Sigmoid colon (tissue), 7 donors: ENCODE results near the gene SVBP. TPM values are rescaled to one million over a fixed set of nuclear protein-coding genes. Genes with fewer than 3 reads are reported as not detected.

Experiments used
- DNase-seq: peaks from one replicate; pipeline ENCODE4 v3.0.0-alpha.2; 2019
- H3K27ac ChIP-seq, 4 donors: fragments of 200-600 bp; sonication (generic); one replicate each; pipeline ENCODE4 v1.5.1; 2016 to 2019; ENCODE audit warnings: mild to moderate bottlenecking in 1 of 4
- H3K27me3 ChIP-seq, 3 donors: fragments of 200-600 bp; sonication (generic); one replicate each; pipeline ENCODE4 v1.5.1; 2019; ENCODE audit warnings: mild to moderate bottlenecking in 1 of 3
- H3K36me3 ChIP-seq, 4 donors: fragments of 200-600 bp; sonication (generic); one replicate each; pipeline ENCODE4 v1.5.1; 2016 to 2019
- H3K4me1 ChIP-seq, 4 donors: fragments of 200-600 bp; sonication (generic); one replicate each; pipeline ENCODE4 v1.5.1; 2017 to 2019
- H3K4me3 ChIP-seq, 4 donors: fragments of 200-600 bp; sonication (generic); one replicate each; pipeline ENCODE4 v1.5.1; 2017 to 2019; ENCODE audit warnings: mild to moderate bottlenecking in 2 of 4, moderate library complexity in 1 of 4
- H3K9me3 ChIP-seq, 4 donors: fragments of 200-600 bp in 3 of 4; sonication (generic) in 3 of 4; one replicate each; pipeline versions ENCODE4 v1.5.1 to v1.6.1; 2013 to 2019
- CTCF ChIP-seq, 4 experiments: fragments of 450-650 bp in 3 of 4; fragments of 200-600 bp in 1 of 4; IDR thresholded peaks; one replicate each; pipeline ENCODE4 v1.5.1; 2016 to 2019; ENCODE audit warnings: antibody characterized with exemption in 4 of 4, mild to moderate bottlenecking in 3 of 4, moderate library complexity in 2 of 4
- EP300 ChIP-seq, 4 donors: sonication (generic); formaldehyde crosslinking; IDR thresholded peaks; one replicate each; pipeline ENCODE4 v1.6.1; 2017; ENCODE audit warnings: antibody characterized with exemption in 4 of 4
- POLR2A ChIP-seq, 2 donors: fragments of 450-650 bp; IDR thresholded peaks; one replicate each; pipeline ENCODE4 v1.6.1; 2016; ENCODE audit warnings: antibody characterized with exemption in 2 of 2, mild to moderate bottlenecking in 2 of 2, moderate library complexity in 2 of 2
- POLR2AphosphoS5 ChIP-seq, 4 donors: sonication (generic); formaldehyde crosslinking; IDR thresholded peaks; one replicate each; pipeline ENCODE4 v1.6.1; 2017; ENCODE audit warnings: antibody characterized with exemption in 4 of 4
- WGBS, 2 donors: extraction: QIAGEN DNeasy Blood & Tissue Kit; methylation state at CpG; one replicate each; pipeline ENCODE4 v1.1.7; 2013; 5-methylcytosine and 5-hydroxymethylcytosine counted together
- intact Hi-C: fragments of 100-400 bp; cut with DNase I; formaldehyde crosslinking; loops from one replicate; pipeline ENCODE4 v1.15.1; 2023
- polyA plus RNA-seq, 3 donors: library from polyadenylated mRNA; stranded (reverse); fragments of 200-250 nt; gene quantifications; one replicate each; pipeline ENCODE4 v1.2.3, GENCODE V29; 2013
- total RNA-seq, 4 donors: library from RNA; depleted of rRNA; stranded (reverse); fragments of >200 nt; gene quantifications; one replicate each; pipeline ENCODE4 v1.1.0, GENCODE V29; 2016
- donor health status: healthy with polysubstance abuse.
- donor health status: Bipolar disorder and iron deficiency.
- donor health status: healthy.

The SVBP gene
- total and polyA plus RNA-seq, 7 donors: 22.5 to 53.5 (median 36.1) TPM

- intact Hi-C loops: no loop called here
- Histone ChIP-seq H3K36me3 (peaks cover 0 to 15% (median 0%) of the 10 kb centered on the region in 4 donors), H3K27ac (no peak overlapping the region), H3K27me3 (no peaks in the 10 kb centered on the region), H3K4me3 (no peak overlapping the region), H3K4me1 (no peaks in the 10 kb centered on the region), H3K9me3 (no peaks in the 10 kb centered on the region)
- TF ChIP-seq EP300 (IDR thresholded peaks at IDR 0.05) (no peak), POLR2AphosphoS5 (IDR thresholded peaks at IDR 0.05) (peak in 2 of 4 donors; percentile 61 to 63)
- no peak for DNase-seq
These were observed 10.0 kb downstream of the SVBP start for GRCh38 chr1:42807056-42807668.

- Histone ChIP-seq H3K36me3 (peaks cover 0 to 15% (median 0%) of the 10 kb centered on the region in 4 donors), H3K9me3 (no peaks in the 10 kb centered on the region), H3K27ac (no peak overlapping the region), H3K4me1 (no peaks in the 10 kb centered on the region), H3K27me3 (no peaks in the 10 kb centered on the region), H3K4me3 (no peak overlapping the region)
- TF ChIP-seq EP300 (IDR thresholded peaks at IDR 0.05): no peak
- no peak for TF ChIP-seq POLR2AphosphoS5 (IDR thresholded peaks at IDR 0.05)
- no peak for TF ChIP-seq CTCF (IDR thresholded peaks at IDR 0.05)
- 93% methylated on average over 5 of the region's 5 CpGs for WGBS, 2 donors
- intact Hi-C loops: no loop called here
- DNase-seq: no peak
These were observed 10.6 kb downstream of the SVBP start for GRCh38 chr1:42806593-42806992.

- Histone ChIP-seq H3K9me3 (no peaks in the 10 kb centered on the region), H3K27ac (no peak overlapping the region)
These were observed 11.0 kb downstream of the SVBP start for GRCh38 chr1:42806171-42806570.

GRCh38 chr1:42801832-42802473 lies 15.2 kb downstream of the SVBP start:
- intact Hi-C loops: no loop called here

More at GRCh38 chr1:42806171-42806570, 11.0 kb downstream of the SVBP start:
- peaks cover 0 to 12% (median 0%) of the 10 kb centered on the region in 4 donors for H3K36me3 ChIP-seq
- no peaks in the 10 kb centered on the region for H3K27me3 ChIP-seq
- DNase-seq: no peak
- TF ChIP-seq POLR2A (IDR thresholded peaks at IDR 0.05) (no peak), EP300 (IDR thresholded peaks at IDR 0.05) (no peak), POLR2AphosphoS5 (IDR thresholded peaks at IDR 0.05) (no peak), CTCF (IDR thresholded peaks at IDR 0.05) (no peak)
- H3K4me1 ChIP-seq: no peaks in the 10 kb centered on the region
- no peak overlapping the region for H3K4me3 ChIP-seq
- intact Hi-C loops: no loop called here

More at GRCh38 chr1:42801832-42802473, 15.2 kb downstream of the SVBP start:
- Histone ChIP-seq H3K27ac (peak overlapping the region in 1 of 4 donors; percentile 28), H3K4me1 (no peaks in the 10 kb centered on the region), H3K27me3 (no peaks in the 10 kb centered on the region), H3K9me3 (no peaks in the 10 kb centered on the region), H3K36me3 (peaks cover 0 to 7% (median 0%) of the 10 kb centered on the region in 4 donors), H3K4me3 (no peak overlapping the region)
- no peak for TF ChIP-seq CTCF (IDR thresholded peaks at IDR 0.05)
- no peak for TF ChIP-seq POLR2AphosphoS5 (IDR thresholded peaks at IDR 0.05)
- TF ChIP-seq POLR2A (IDR thresholded peaks at IDR 0.05): no peak
- TF ChIP-seq EP300 (IDR thresholded peaks at IDR 0.05): no peak
- WGBS, 2 donors: 86 to 89% methylated on average over 8 of the region's 8 CpGs
- no peak for DNase-seq
